ENCODE data around the gene PTPRN2.

DNA sequence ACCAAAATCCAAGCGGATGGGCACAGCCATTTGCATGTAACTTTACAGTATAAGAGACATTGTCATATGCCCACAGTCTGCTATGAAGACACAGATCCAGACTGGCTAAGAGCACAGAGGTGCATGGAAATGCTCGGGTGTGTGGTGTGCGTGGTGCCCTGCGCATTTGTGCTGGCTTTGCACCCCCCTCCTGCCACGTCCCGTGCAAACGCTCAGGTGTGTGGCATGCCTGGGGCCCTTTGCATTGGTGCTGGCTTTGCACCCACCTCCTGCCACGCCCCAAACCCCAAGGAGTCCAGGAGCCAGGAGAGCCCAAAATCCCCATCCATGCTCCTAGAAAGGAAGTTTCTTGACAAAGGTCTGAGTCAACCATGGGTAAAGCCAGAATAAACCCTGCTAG, 306.2 kb downstream of the PTPRN2 start:
- TF ChIP-seq, protein P1, sequence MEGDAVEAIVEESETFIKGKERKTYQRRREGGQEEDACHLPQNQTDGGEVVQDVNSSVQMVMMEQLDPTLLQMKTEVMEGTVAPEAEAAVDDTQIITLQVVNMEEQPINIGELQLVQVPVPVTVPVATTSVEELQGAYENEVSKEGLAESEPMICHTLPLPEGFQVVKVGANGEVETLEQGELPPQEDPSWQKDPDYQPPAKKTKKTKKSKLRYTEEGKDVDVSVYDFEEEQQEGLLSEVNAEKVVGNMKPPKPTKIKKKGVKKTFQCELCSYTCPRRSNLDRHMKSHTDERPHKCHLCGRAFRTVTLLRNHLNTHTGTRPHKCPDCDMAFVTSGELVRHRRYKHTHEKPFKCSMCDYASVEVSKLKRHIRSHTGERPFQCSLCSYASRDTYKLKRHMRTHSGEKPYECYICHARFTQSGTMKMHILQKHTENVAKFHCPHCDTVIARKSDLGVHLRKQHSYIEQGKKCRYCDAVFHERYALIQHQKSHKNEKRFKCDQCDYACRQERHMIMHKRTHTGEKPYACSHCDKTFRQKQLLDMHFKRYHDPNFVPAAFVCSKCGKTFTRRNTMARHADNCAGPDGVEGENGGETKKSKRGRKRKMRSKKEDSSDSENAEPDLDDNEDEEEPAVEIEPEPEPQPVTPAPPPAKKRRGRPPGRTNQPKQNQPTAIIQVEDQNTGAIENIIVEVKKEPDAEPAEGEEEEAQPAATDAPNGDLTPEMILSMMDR (IDR thresholded peaks at IDR 0.05), result no peak
- TF ChIP-seq POLR2A (IDR thresholded peaks at IDR 0.05), result no peak
